SK-N-SH (cell line): Measurements from ENCODE around the gene MYO18B.

Experiments
- CTCF ChIP-seq: fragments of 200-600 bp; sonication (generic); IDR thresholded peaks from 2 replicates; pipeline ENCODE4 v1.6.1; 2017; ENCODE audit warnings: antibody characterized with exemption, mild to moderate bottlenecking, moderate library complexity
- EP300 ChIP-seq, 2 experiments: IDR thresholded peaks; 2 replicates each; pipeline versions ENCODE4 v1.4.0 to v1.6.1; 2012; ENCODE audit warnings: borderline replicate concordance in 1 of 2, low read depth in 1 of 2, low read length in 1 of 2
- RAD21 ChIP-seq: IDR thresholded peaks from 2 replicates; pipeline ENCODE4 v1.6.1; 2012; ENCODE audit warnings: mild to moderate bottlenecking, low read length
- REST ChIP-seq: IDR thresholded peaks from 2 replicates; pipeline ENCODE4 v1.6.1; 2012; ENCODE audit warnings: mild to moderate bottlenecking, low read depth, low read length, moderate library complexity
- TAF1 ChIP-seq: IDR thresholded peaks from 2 replicates; pipeline ENCODE4 v1.6.1; 2012; ENCODE audit warnings: low read depth, mild to moderate bottlenecking, low read length, moderate library complexity, borderline replicate concordance
- TEAD4 ChIP-seq: IDR thresholded peaks from 2 replicates; pipeline ENCODE4 v1.4.0; 2012; ENCODE audit warnings: mild to moderate bottlenecking, borderline replicate concordance; ENCODE audit not compliant: insufficient read depth
- USF2 ChIP-seq: fragments of 150-350 bp; IDR thresholded peaks from 2 replicates; pipeline ENCODE4 v1.6.1; 2017; ENCODE audit warnings: antibody characterized with exemption, low read length, low read depth, borderline replicate concordance

GRCh38 chr22:25772288-25772687, 30.3 kb downstream of the MYO18B start:
- TF ChIP-seq TAF1 (no peak), CTCF (no peak), USF2 (no peak), TEAD4 (no peak), EP300 (IDR thresholded peaks at IDR 0.05; ENCODE audit: borderline replicate concordance in 1 of 2, low read depth in 1 of 2, low read length in 1 of 2) (no peak), REST (no peak), RAD21 (no peak)
